NK-92 (cell line): ENCODE data around the gene CITED4.
A peak's percentile ranks its signal among the peaks of the same experiment; 100 is the strongest.

Source experiments
- DNase-seq: peaks from one replicate; lab custom pipeline; 2025; ENCODE audit not compliant: unreplicated experiment; lab: John Stamatoyannopoulos, UW

The CITED4 gene

GRCh38 chr1:40855513-40855912 lies 6.7 kb downstream of the CITED4 start:
- no peak for DNase-seq

DNA sequence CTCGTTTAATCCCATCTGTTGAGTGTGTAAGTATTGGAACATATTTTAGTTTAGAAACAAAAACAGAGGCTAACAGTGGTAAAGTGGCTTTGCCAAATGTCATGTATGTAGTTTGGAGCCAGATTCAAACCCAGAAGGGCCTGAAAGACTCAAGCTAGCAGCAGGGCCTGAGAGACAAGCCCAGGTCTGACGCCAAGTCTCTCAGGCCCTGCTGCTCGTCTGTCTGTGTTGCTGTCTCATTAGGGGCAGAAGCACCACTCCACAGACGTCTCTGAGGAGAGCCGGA lies 8.3 kb downstream of the CITED4 start:
- no peak for DNase-seq

GRCh38 chr1:40853113-40853884 lies 8.9 kb downstream of the CITED4 start:
- DNase-seq = no peak

DNA sequence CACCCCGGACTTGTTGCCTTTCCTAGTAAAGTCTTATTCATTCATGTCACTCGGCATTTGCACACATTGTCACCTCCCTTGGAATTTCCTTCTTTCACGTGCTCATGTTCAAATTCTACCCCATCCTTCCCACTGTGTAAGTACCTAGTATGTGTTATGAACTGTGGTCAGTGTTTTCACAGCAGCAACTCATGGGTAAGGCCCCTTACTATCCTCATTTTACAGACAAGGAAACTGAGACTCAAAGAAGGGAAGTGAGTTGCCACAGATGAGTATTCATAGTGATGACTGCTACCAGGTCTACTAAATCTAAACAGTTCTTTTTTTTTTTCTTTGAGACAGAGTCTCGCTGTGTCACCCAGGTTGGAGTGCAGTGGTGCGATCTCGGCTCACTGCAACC lies 10.5 kb downstream of the CITED4 start:
- no peak for DNase-seq

GRCh38 chr1:40849801-40850592 lies 12.2 kb downstream of the CITED4 start:
- DNase-seq = peak; percentile 16

- DNase-seq = no peak
These were observed 13.5 kb downstream of the CITED4 start for GRCh38 chr1:40848530-40849189.

DNA sequence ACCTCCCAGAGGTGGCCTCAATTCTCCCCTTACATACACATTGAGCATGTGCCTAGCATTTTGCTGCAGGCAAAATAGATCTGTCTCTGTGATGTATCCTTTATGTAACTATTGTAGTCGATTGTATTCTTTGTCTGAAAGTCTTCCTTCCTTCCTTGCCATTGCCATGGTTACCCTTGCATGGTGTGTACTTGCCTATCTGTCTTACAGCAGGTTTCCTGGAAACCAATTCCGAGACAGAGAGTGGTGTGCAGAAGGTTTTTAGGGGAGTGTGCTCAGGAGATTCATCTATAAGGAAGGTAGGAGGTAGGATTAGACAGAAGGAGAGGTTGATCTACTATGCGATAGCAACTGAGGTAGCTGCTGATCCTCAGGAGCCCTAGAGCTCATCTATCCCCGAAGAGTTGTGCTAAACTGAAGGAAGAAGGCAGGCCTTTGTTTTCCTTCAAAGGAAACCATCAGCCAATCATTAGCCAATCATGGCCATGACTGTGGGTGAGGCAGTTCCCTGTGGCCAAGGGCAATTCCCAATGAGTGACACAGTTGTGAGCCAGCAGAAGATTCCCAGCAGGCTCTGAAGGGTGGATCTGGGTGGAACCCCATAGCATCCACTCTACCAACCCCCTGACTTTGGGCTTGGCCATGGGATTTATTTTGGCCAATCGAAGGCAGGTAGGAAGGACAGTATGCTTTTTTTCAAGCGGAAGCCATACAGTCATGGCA lies 15.0 kb downstream of the CITED4 start:
- no peak for DNase-seq

- no peak for DNase-seq
These were observed 16.3 kb downstream of the CITED4 start for GRCh38 chr1:40845895-40846294.

- no peak for DNase-seq
These were observed 17.0 kb downstream of the CITED4 start for GRCh38 chr1:40844887-40845878.

DNA sequence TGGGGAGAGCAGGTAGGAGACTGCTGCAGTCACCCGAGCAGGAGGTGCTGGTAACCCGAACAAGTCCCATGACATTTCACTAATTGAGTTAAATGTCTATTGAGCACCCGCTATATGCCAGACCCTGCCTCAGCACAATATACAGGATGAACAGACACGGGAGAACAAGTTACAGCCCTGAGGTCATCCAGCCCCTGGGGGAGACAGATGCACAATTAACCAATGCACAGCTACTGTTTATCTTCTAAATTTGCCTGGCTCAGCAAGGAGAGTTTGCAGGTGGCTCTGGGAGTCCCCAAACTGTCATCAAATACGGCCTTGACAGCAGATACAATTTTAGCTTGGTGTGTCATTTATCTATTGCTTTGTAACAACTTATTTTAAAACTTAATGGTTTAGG lies 18.1 kb downstream of the CITED4 start:
- DNase-seq = no peak

- DNase-seq = no peak
These were observed 19.5 kb downstream of the CITED4 start for GRCh38 chr1:40842691-40843090.

GRCh38 chr1:40842207-40842606 lies 20.0 kb downstream of the CITED4 start:
- DNase-seq = no peak

- DNase-seq = no peak
These were observed 20.6 kb downstream of the CITED4 start for GRCh38 chr1:40841602-40842001.

- DNase-seq = no peak
These were observed 21.4 kb downstream of the CITED4 start for GRCh38 chr1:40840526-40841323.

- no peak for DNase-seq
These were observed 22.2 kb downstream of the CITED4 start for GRCh38 chr1:40839943-40840335.

GRCh38 chr1:40838980-40839942 lies 22.9 kb downstream of the CITED4 start:
- no peak for DNase-seq

- DNase-seq = no peak
These were observed 23.9 kb downstream of the CITED4 start for GRCh38 chr1:40838045-40838979.
